KMS-11 (cell line): Measurements from ENCODE around the gene PRCD.

Experiments
- H2AFZ ChIP-seq: fragments of 200-600 bp; sonication (generic); 2 replicates; pipeline ENCODE4 v1.6.1; 2016; ENCODE audit warnings: antibody characterized with exemption, mixed run types, low read depth
- H3K27ac ChIP-seq: fragments of 200-600 bp; sonication (generic); 2 replicates; pipeline ENCODE4 v1.6.1; 2016; ENCODE audit warnings: mild to moderate bottlenecking, mixed run types
- H3K27me3 ChIP-seq: fragments of 200-600 bp; sonication (generic); 2 replicates; pipeline ENCODE4 v1.6.1; 2017; ENCODE audit warnings: mild to moderate bottlenecking, low read depth, mixed run types, moderate library complexity; ENCODE audit not compliant: insufficient read depth
- H3K36me3 ChIP-seq: fragments of 200-600 bp; sonication (generic); 2 replicates; pipeline ENCODE4 v1.6.1; 2017; ENCODE audit warnings: mild to moderate bottlenecking, mixed run types; ENCODE audit not compliant: insufficient read depth
- H3K4me1 ChIP-seq: fragments of 200-600 bp; sonication (generic); 2 replicates; pipeline ENCODE4 v1.6.1; 2016; ENCODE audit warnings: mild to moderate bottlenecking, low read depth, mixed run types; ENCODE audit not compliant: poor library complexity, severe bottlenecking
- H3K4me2 ChIP-seq: fragments of 200-600 bp; sonication (generic); 2 replicates; pipeline ENCODE4 v1.7.0; 2016; ENCODE audit warnings: mild to moderate bottlenecking, mixed run types
- H3K4me3 ChIP-seq: fragments of 200-600 bp; sonication (generic); IDR thresholded peaks from 2 replicates; pipeline ENCODE4 v1.6.1; 2017; ENCODE audit warnings: low read depth, low read length, mixed read lengths; ENCODE audit not compliant: insufficient read depth
- H3K79me2 ChIP-seq: fragments of 200-600 bp; sonication (generic); 2 replicates; pipeline ENCODE4 v1.6.1; 2016; ENCODE audit warnings: low read depth, mixed run types; ENCODE audit not compliant: insufficient read depth
- H3K9ac ChIP-seq: fragments of 200-600 bp; sonication (generic); 2 replicates; pipeline ENCODE4 v1.6.1; 2016; ENCODE audit warnings: mild to moderate bottlenecking, mixed run types
- H4K20me1 ChIP-seq: fragments of 200-600 bp; sonication (generic); 2 replicates; pipeline ENCODE4 v1.6.1; 2016; ENCODE audit warnings: mild to moderate bottlenecking, mixed run types; ENCODE audit not compliant: insufficient read depth
- TF ChIP-seq, protein P1 (sequence below): fragments of 200-600 bp; sonication (generic); conservative IDR thresholded peaks from 2 replicates; pipeline ENCODE4 v1.6.1; 2017; ENCODE audit warnings: low read depth, mild to moderate bottlenecking, antibody characterized with exemption, low read length, moderate library complexity, mixed read lengths

PRCD gene

DNA sequence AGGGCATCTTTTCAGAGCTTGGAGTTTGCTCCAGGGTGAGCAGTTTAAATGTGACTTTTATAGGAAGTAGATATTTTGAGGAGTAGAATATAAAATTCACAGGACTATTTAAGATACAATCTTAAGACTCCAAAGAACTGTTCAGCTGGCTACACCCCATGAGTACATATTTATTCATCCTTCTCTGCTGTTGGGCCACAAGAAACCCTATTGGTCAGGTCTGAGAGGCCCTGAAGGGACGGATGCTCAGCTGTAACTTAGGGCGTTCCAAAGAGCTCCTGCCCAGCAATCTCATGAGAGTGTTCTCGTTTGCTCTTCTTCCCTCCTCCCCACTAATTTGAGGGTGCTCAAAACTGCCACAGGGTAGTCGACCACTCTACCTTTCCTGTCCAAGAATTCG, 38.5 kb downstream of the PRCD start:
- Histone ChIP-seq H4K20me1 (no peaks in the 10 kb centered on the region), H3K36me3 (no peaks in the 10 kb centered on the region), H3K27ac (no peak overlapping the region), H2AFZ (no peak overlapping the region), H3K79me2 (no peaks in the 10 kb centered on the region), H3K9ac (no peak overlapping the region), H3K4me3 (no peak overlapping the region), H3K4me2 (no peak overlapping the region), H3K27me3 (no peaks in the 10 kb centered on the region), H3K4me1 (no peaks in the 10 kb centered on the region)
- TF ChIP-seq, protein P1, sequence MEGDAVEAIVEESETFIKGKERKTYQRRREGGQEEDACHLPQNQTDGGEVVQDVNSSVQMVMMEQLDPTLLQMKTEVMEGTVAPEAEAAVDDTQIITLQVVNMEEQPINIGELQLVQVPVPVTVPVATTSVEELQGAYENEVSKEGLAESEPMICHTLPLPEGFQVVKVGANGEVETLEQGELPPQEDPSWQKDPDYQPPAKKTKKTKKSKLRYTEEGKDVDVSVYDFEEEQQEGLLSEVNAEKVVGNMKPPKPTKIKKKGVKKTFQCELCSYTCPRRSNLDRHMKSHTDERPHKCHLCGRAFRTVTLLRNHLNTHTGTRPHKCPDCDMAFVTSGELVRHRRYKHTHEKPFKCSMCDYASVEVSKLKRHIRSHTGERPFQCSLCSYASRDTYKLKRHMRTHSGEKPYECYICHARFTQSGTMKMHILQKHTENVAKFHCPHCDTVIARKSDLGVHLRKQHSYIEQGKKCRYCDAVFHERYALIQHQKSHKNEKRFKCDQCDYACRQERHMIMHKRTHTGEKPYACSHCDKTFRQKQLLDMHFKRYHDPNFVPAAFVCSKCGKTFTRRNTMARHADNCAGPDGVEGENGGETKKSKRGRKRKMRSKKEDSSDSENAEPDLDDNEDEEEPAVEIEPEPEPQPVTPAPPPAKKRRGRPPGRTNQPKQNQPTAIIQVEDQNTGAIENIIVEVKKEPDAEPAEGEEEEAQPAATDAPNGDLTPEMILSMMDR: no peak

DNA sequence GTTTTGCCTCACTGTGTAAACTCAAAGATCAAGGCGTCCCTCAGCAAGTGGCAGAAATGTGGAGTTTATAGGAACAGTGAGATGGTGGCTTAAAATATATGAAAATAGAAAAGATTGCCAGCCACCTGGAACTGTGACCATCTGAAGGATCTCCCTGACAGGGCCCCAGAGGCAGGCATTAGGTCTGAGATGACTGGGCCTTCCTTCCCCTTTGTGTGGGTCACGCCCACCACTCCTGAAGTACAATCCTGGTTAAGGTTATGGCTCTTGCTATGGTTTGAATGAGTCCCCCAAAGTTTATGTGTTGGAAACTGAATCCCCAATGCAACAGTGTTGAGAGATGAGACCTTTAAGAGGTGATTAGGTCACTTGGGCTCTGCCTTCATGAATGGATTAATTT, 39.4 kb downstream of the PRCD start:
- Histone ChIP-seq H3K4me1 (no peaks in the 10 kb centered on the region), H2AFZ (no peak overlapping the region), H3K9ac (no peak overlapping the region), H3K27me3 (no peaks in the 10 kb centered on the region), H3K27ac (no peak overlapping the region), H3K36me3 (no peaks in the 10 kb centered on the region), H3K4me3 (no peak overlapping the region), H4K20me1 (no peaks in the 10 kb centered on the region), H3K79me2 (no peaks in the 10 kb centered on the region), H3K4me2 (no peak overlapping the region)
- TF ChIP-seq, protein P1: no peak

DNA sequence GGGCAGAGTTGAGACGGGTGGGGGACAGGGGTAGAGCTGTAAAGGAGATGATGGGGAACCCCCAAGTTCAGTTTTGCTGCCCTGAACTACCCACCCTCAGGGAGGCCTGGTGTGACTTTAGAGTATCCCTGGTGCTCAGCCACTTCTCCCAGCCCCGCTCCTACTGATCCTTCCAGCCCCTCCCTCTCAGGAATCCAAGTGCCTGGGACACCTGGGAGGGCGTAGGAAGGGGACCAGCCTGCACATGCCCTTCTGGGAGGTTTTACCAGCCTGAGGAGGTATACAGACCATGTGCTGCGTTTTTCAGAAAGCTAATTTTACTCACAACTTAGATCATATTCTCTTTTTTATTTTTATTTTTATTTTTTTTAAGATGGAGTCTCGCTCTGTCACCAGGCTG, 41.7 kb downstream of the PRCD start:
- H3K27ac ChIP-seq: no peak overlapping the region
- no peak overlapping the region for H3K4me2 ChIP-seq
- H3K4me3 ChIP-seq: no peak overlapping the region
- H3K36me3 ChIP-seq: no peaks in the 10 kb centered on the region
- no peaks in the 10 kb centered on the region for H3K4me1 ChIP-seq
- H3K27me3 ChIP-seq: no peaks in the 10 kb centered on the region
- no peaks in the 10 kb centered on the region for H4K20me1 ChIP-seq
- H3K79me2 ChIP-seq: no peaks in the 10 kb centered on the region
- no peak overlapping the region for H2AFZ ChIP-seq
- TF ChIP-seq, protein P1: no peak
- no peak overlapping the region for H3K9ac ChIP-seq

DNA sequence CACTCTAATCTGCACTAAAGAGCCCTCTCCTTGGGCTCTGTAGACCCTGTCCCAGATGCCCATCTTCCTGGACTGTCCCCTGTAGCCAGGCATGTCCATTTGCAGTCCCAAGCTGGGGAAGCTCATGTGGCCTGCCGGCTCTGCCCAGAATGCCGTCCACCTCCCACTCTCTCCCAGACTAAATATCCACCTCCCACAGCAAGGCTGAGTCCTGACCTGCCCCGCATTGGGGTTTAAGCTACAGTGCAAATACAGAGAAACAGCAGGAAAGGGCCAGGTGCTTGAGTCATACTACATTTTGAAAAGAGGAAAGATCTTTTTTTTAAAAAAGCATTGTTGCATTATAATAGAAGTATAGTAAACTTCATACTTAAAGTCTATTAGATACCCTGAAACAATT, 42.8 kb downstream of the PRCD start:
- Histone ChIP-seq H4K20me1 (no peaks in the 10 kb centered on the region), H2AFZ (no peak overlapping the region), H3K9ac (no peak overlapping the region), H3K27ac (no peak overlapping the region), H3K36me3 (no peaks in the 10 kb centered on the region), H3K79me2 (no peaks in the 10 kb centered on the region), H3K27me3 (no peaks in the 10 kb centered on the region), H3K4me2 (no peak overlapping the region), H3K4me1 (no peaks in the 10 kb centered on the region), H3K4me3 (no peak overlapping the region)
- TF ChIP-seq, protein P1: no peak
